CD8-positive, alpha-beta memory T cell (primary cell): ENCODE data around the gene VBP1. TPM values are rescaled to one million over a fixed set of nuclear protein-coding genes. Genes with fewer than 3 reads are reported as not detected.
A peak's percentile ranks its signal among the peaks of the same experiment; 100 is the strongest.
"Not testable (repeated sequence)": the region's sequence is repeated elsewhere in the genome, so short reads cannot be mapped to it uniquely, and the experiment has no call there.

Experiments
- CTCF ChIA-PET: fragments of 350-600 bp; sonication (Branson Sonifier 250); formaldehyde crosslinking; loops from one replicate; lab custom pipeline; 2021; ENCODE audit warnings: antibody characterized with exemption; lab: Charles Lee
- POLR2A ChIA-PET: fragments of 350-600 bp; sonication (Branson Sonifier 250); formaldehyde crosslinking; loops from one replicate; lab custom pipeline; 2021; ENCODE audit warnings: antibody characterized with exemption; lab: Charles Lee
- DNase-seq, 5 donors: peaks; one replicate each; pipeline versions ENCODE4 v3.0.0 to v3.0.0-alpha.2; 2020 to 2022; ENCODE audit warnings: mixed read lengths in 1 of 5
- H3K27ac ChIP-seq: one replicate; pipeline ENCODE4 v1.7.0; 2013; ENCODE audit warnings: low read depth, mild to moderate bottlenecking, low read length, moderate library complexity
- H3K27me3 ChIP-seq: 2 replicates; pipeline ENCODE4 v1.7.0; 2013; ENCODE audit warnings: low read length, mild to moderate bottlenecking; ENCODE audit not compliant: insufficient read depth, poor library complexity, severe bottlenecking
- H3K36me3 ChIP-seq: 2 replicates; pipeline ENCODE4 v1.7.0; 2013; ENCODE audit warnings: mild to moderate bottlenecking, low read length, moderate library complexity; ENCODE audit not compliant: insufficient read depth
- H3K4me1 ChIP-seq: 2 replicates; pipeline ENCODE4 v1.7.0; 2013; ENCODE audit warnings: mild to moderate bottlenecking, low read length, moderate library complexity; ENCODE audit not compliant: insufficient read depth
- H3K4me3 ChIP-seq: 2 replicates; pipeline ENCODE4 v1.7.0; 2013; ENCODE audit warnings: mild to moderate bottlenecking, low read length
- H3K9me3 ChIP-seq: 2 replicates; pipeline ENCODE4 v1.7.0; 2013; ENCODE audit warnings: mild to moderate bottlenecking, low read length
- H3K27ac Mint-ChIP-seq, 8 donors: one replicate each; pipeline ENCODE4 v1.8.0; 2020 to 2021; ENCODE audit warnings: mixed read lengths in 8 of 8, mild to moderate bottlenecking in 6 of 8, inconsistent platforms in 3 of 8, moderate library complexity in 3 of 8
- H3K27me3 Mint-ChIP-seq, 2 donors: one replicate each; pipeline ENCODE4 v1.8.0; 2020 to 2021; ENCODE audit warnings: mixed read lengths in 2 of 2, mild to moderate bottlenecking in 1 of 2, moderate library complexity in 1 of 2
- H3K36me3 Mint-ChIP-seq, 3 donors: one replicate each; pipeline ENCODE4 v1.8.0; 2020 to 2021; ENCODE audit warnings: mixed read lengths in 3 of 3, inconsistent platforms in 1 of 3, mild to moderate bottlenecking in 1 of 3
- H3K4me1 Mint-ChIP-seq, 3 donors: one replicate each; pipeline ENCODE4 v1.8.0; 2020 to 2021; ENCODE audit warnings: mixed read lengths in 3 of 3, inconsistent platforms in 1 of 3, mild to moderate bottlenecking in 1 of 3
- H3K4me3 Mint-ChIP-seq, 7 donors: one replicate each; pipeline ENCODE4 v1.8.0; 2020 to 2021; ENCODE audit warnings: mixed read lengths in 7 of 7, mild to moderate bottlenecking in 6 of 7, moderate library complexity in 4 of 7, inconsistent platforms in 2 of 7
- H3K9me3 Mint-ChIP-seq, 5 donors: one replicate each; pipeline ENCODE4 v1.8.0; 2020 to 2022; ENCODE audit warnings: mixed read lengths in 5 of 5, mild to moderate bottlenecking in 3 of 5, moderate library complexity in 2 of 5, inconsistent platforms in 1 of 5
- polyA plus RNA-seq: library from polyadenylated mRNA; unstranded; fragments of 300-500 nt; fragmentation: Illumina TruSeq; gene quantifications from one replicate; pipeline ENCODE4 v1.2.3, GENCODE V29; 2021
- total RNA-seq, 2 experiments: library from RNA; stranded (reverse); gene quantifications; one replicate each; pipeline ENCODE4 v1.2.3, GENCODE V29; 2021

The VBP1 gene
- total and polyA plus RNA-seq, 3 experiments from 2014 or later, result 78.9 to 86.3 (median 80.1) TPM

- Histone ChIP-seq H3K27me3 (no peaks in the 10 kb centered on the region), H3K27ac (no peak overlapping the region), H3K4me1 (peaks cover 6% of the 10 kb centered on the region), H3K4me3 (no peak overlapping the region), H3K9me3 (no peaks in the 10 kb centered on the region), H3K36me3 (no peaks in the 10 kb centered on the region)
- peaks cover 0 to 3% (median 0%) of the 10 kb centered on the region in 5 donors for H3K9me3 Mint-ChIP-seq
- H3K4me1 Mint-ChIP-seq, result peaks cover 10 to 28% (median 20%) of the 10 kb centered on the region in 3 donors
- ChIA-PET POLR2A (no interaction called here), CTCF (interaction anchor here (0.7 kb wide), 1 partner anchor 173 kb away, joined by 3 read pairs; no protein-coding TSS in a partner anchor)
- no peak overlapping the region for H3K4me3 Mint-ChIP-seq
- peak overlapping the region in 3 of 8 donors; percentile 17 to 38 (median 35) for H3K27ac Mint-ChIP-seq
- peaks cover 0 to 3% of the 10 kb centered on the region in 2 donors for H3K27me3 Mint-ChIP-seq
- DNase-seq, result no peak
- H3K36me3 Mint-ChIP-seq, result peaks cover 0 to 4% (median 0%) of the 10 kb centered on the region in 3 donors
Measured at GRCh38 chrX:155266439-155266838, 50.2 kb downstream of the VBP1 start.

GRCh38 chrX:155267995-155268394, 51.7 kb downstream of the VBP1 start:
- H3K27ac Mint-ChIP-seq, H3K9me3 Mint-ChIP-seq, CTCF ChIA-PET, H3K27me3 ChIP-seq, H3K27me3 Mint-ChIP-seq, H3K27ac ChIP-seq, H3K36me3 ChIP-seq, H3K36me3 Mint-ChIP-seq, H3K4me3 ChIP-seq, H3K9me3 ChIP-seq, POLR2A ChIA-PET, H3K4me1 ChIP-seq, DNase-seq, H3K4me3 Mint-ChIP-seq: not testable (repeated sequence)
- peaks cover 6 to 13% (median 10%) of the 10 kb centered on the region in 3 donors for H3K4me1 Mint-ChIP-seq

GRCh38 chrX:155270969-155271368, 54.7 kb downstream of the VBP1 start:
- no peaks in the 10 kb centered on the region for H3K9me3 ChIP-seq
- no peak overlapping the region for H3K27ac Mint-ChIP-seq
- H3K27ac ChIP-seq, result no peak overlapping the region
- no peak overlapping the region for H3K4me3 ChIP-seq
- H3K36me3 Mint-ChIP-seq, result no peaks in the 10 kb centered on the region
- no peaks in the 10 kb centered on the region for H3K4me1 ChIP-seq
- DNase-seq, result no peak
- ChIA-PET POLR2A (no interaction called here), CTCF (no interaction called here)
- no peaks in the 10 kb centered on the region for H3K27me3 ChIP-seq
- peaks cover 0 to 3% of the 10 kb centered on the region in 2 donors for H3K27me3 Mint-ChIP-seq
- no peak overlapping the region for H3K4me3 Mint-ChIP-seq
- H3K9me3 Mint-ChIP-seq, result peaks cover 0 to 8% (median 4%) of the 10 kb centered on the region in 5 donors
- no peaks in the 10 kb centered on the region for H3K4me1 Mint-ChIP-seq
- no peaks in the 10 kb centered on the region for H3K36me3 ChIP-seq

- no peak overlapping the region for H3K27ac Mint-ChIP-seq
Measured at GRCh38 chrX:155279873-155280272, 63.6 kb downstream of the VBP1 start.

More at GRCh38 chrX:155279873-155280272, 63.6 kb downstream of the VBP1 start:
- no peaks in the 10 kb centered on the region for H3K36me3 ChIP-seq
- no peaks in the 10 kb centered on the region for H3K27me3 ChIP-seq
- CTCF ChIA-PET, result no interaction called here
- no peaks in the 10 kb centered on the region for H3K4me1 ChIP-seq
- H3K27ac ChIP-seq, result no peak overlapping the region
- H3K4me3 Mint-ChIP-seq, result no peak overlapping the region
- no peak overlapping the region for H3K4me3 ChIP-seq
- H3K4me1 Mint-ChIP-seq, result no peaks in the 10 kb centered on the region
- H3K9me3 ChIP-seq, result no peaks in the 10 kb centered on the region
- POLR2A ChIA-PET, result no interaction called here
- DNase-seq, result peak in 1 of 5 donors; percentile 9
- H3K27me3 Mint-ChIP-seq, result no peaks in the 10 kb centered on the region
- H3K36me3 Mint-ChIP-seq, result peaks cover 0 to 4% (median 0%) of the 10 kb centered on the region in 3 donors
- H3K9me3 Mint-ChIP-seq, result no peaks in the 10 kb centered on the region

Other genes starting within 250 kb of the VBP1 start
- gene F8, start 193.7 kb upstream of the VBP1 start, total RNA-seq, result 10 to 100 TPM; 10.8 to 11.9 TPM
- gene F8, start 193.7 kb upstream of the VBP1 start, polyA plus RNA-seq, result 15.2 TPM
- 100 to 1,000 TPM in 1 of 2 experiments, 10 to 100 TPM in 1; 96.4 to 104 TPM for gene FUNDC2, start 189.6 kb upstream of the VBP1 start, total RNA-seq
- 178 TPM for gene FUNDC2, start 189.6 kb upstream of the VBP1 start, polyA plus RNA-seq
- 1 to 10 TPM; 3.6 to 4.3 TPM for gene CMC4, start 145.3 kb upstream of the VBP1 start, total RNA-seq
- gene CMC4, start 145.3 kb upstream of the VBP1 start, polyA plus RNA-seq, result 28.7 TPM
- gene MTCP1, start 145.3 kb upstream of the VBP1 start, total RNA-seq, result 10 to 100 TPM; 22.6 to 24.2 TPM
- gene MTCP1, start 145.3 kb upstream of the VBP1 start, polyA plus RNA-seq, result 21.8 TPM
- 10 to 100 TPM; 37.0 to 41.3 TPM for gene BRCC3, start 145.0 kb upstream of the VBP1 start, total RNA-seq
- 27.3 TPM for gene BRCC3, start 145.0 kb upstream of the VBP1 start, polyA plus RNA-seq
- 10 to 100 TPM; 12.0 to 12.5 TPM for gene RAB39B, start 48.0 kb downstream of the VBP1 start, total RNA-seq
- 7.2 TPM for gene RAB39B, start 48.0 kb downstream of the VBP1 start, polyA plus RNA-seq
- gene CLIC2, start 118.2 kb downstream of the VBP1 start, total RNA-seq, result under 1 TPM; 0.26 to 0.80 TPM
- 0.21 TPM for gene CLIC2, start 118.2 kb downstream of the VBP1 start, polyA plus RNA-seq
- not detected for gene F8A2, start 165.6 kb downstream of the VBP1 start, total RNA-seq
- not detected for gene F8A2, start 165.6 kb downstream of the VBP1 start, polyA plus RNA-seq
- gene F8A3, start 242.2 kb downstream of the VBP1 start, total RNA-seq, result 10 to 100 TPM; 11.2 to 13.2 TPM
- gene F8A3, start 242.2 kb downstream of the VBP1 start, polyA plus RNA-seq, result 9.2 TPM